Smooth muscle cell (in vitro differentiated cells): Measurements from ENCODE around the gene IL24. TPM values are rescaled to one million over a fixed set of nuclear protein-coding genes. Genes with fewer than 3 reads are reported as not detected.

Experiments
- DNase-seq: peaks from one replicate; lab custom pipeline; 2025; ENCODE audit not compliant: unreplicated experiment; lab: John Stamatoyannopoulos, UW
- H2AFZ ChIP-seq: fragments of 200-600 bp; sonication (generic); 2 replicates; pipeline ENCODE4 v1.6.0; 2016; ENCODE audit warnings: antibody characterized with exemption, low read depth, mild to moderate bottlenecking
- H3F3A ChIP-seq: fragments of 200-600 bp; sonication (generic); 2 replicates; pipeline ENCODE4 v1.6.0; 2017; ENCODE audit warnings: antibody characterized with exemption, low read depth
- H3K27ac ChIP-seq: fragments of 200-600 bp; sonication (generic); 2 replicates; pipeline ENCODE4 v1.5.1; 2016; ENCODE audit warnings: low read depth, mild to moderate bottlenecking
- H3K27me3 ChIP-seq: fragments of 200-600 bp; sonication (generic); 2 replicates; pipeline ENCODE4 v1.6.1; 2016; ENCODE audit warnings: low read depth, mild to moderate bottlenecking
- H3K36me3 ChIP-seq: fragments of 200-600 bp; sonication (generic); 2 replicates; pipeline ENCODE4 v1.5.1; 2016; ENCODE audit warnings: low read depth
- H3K4me1 ChIP-seq: fragments of 200-600 bp; sonication (generic); 2 replicates; pipeline ENCODE4 v1.5.1; 2016; ENCODE audit warnings: low read depth
- H3K4me2 ChIP-seq: fragments of 200-600 bp; sonication (generic); 2 replicates; pipeline ENCODE4 v1.6.0; 2016; ENCODE audit warnings: mild to moderate bottlenecking
- H3K4me3 ChIP-seq: fragments of 200-600 bp; sonication (generic); 2 replicates; pipeline ENCODE4 v1.5.1; 2016; ENCODE audit warnings: mild to moderate bottlenecking
- H3K79me2 ChIP-seq: fragments of 200-600 bp; sonication (generic); 2 replicates; pipeline ENCODE4 v1.6.0; 2016; ENCODE audit warnings: low read depth, mild to moderate bottlenecking
- H3K9ac ChIP-seq: fragments of 200-600 bp; sonication (generic); 2 replicates; pipeline ENCODE4 v1.6.0; 2016; ENCODE audit warnings: low read depth
- H3K9me3 ChIP-seq: fragments of 200-600 bp; sonication (generic); replicated peaks from 2 replicates; pipeline ENCODE4 v1.5.1; 2016; ENCODE audit warnings: low read depth
- H4K20me1 ChIP-seq: fragments of 200-600 bp; sonication (generic); 2 replicates; pipeline ENCODE4 v1.6.0; 2016; ENCODE audit warnings: low read depth
- CTCF ChIP-seq: fragments of 200-600 bp; sonication (generic); IDR thresholded peaks from 2 replicates; pipeline ENCODE4 v1.5.1; 2017; ENCODE audit warnings: borderline replicate concordance, mild to moderate bottlenecking, antibody characterized with exemption; ENCODE audit not compliant: insufficient read depth, poor library complexity, severe bottlenecking
- WGBS: methylation state at CpG from one replicate; pipeline ENCODE4 v1.1.7; 2016; ENCODE audit warnings: low lambda C conversion rate; 5-methylcytosine and 5-hydroxymethylcytosine counted together
- polyA plus RNA-seq: library from polyadenylated mRNA; unstranded; fragments of >200 nt; fragmentation: Nextera tagmentation; extraction: Ambion mirVana; gene quantifications from 2 replicates; pipeline ENCODE4 v1.2.1, GENCODE V29; 2016
- total RNA-seq: library from RNA; depleted of rRNA; stranded (reverse); fragments of >200 nt; gene quantifications from 2 replicates; pipeline ENCODE4 v1.2.3, GENCODE V29; 2014

IL24 gene
- total and polyA plus RNA-seq, 2 experiments from 2014 or later = 1.5 to 1.9 TPM

- no peak for DNase-seq
- WGBS = 85% methylated on average over 8 of the region's 8 CpGs
- H3F3A ChIP-seq = no peaks in the 10 kb centered on the region
These were observed 18.9 kb downstream of the IL24 start for GRCh38 chr1:206916000-206916709.

GRCh38 chr1:206918076-206918475 lies 20.8 kb downstream of the IL24 start:
- no peak overlapping the region for H3K9ac ChIP-seq
- DNase-seq = no peak
- H3K79me2 ChIP-seq = no peaks in the 10 kb centered on the region
- no peaks in the 10 kb centered on the region for H3K36me3 ChIP-seq
- no peak for TF ChIP-seq CTCF
- H2AFZ ChIP-seq = no peak overlapping the region
- H3K4me1 ChIP-seq = no peaks in the 10 kb centered on the region
- H4K20me1 ChIP-seq = no peaks in the 10 kb centered on the region
- H3K27ac ChIP-seq = no peak overlapping the region
- 88% methylated on average over 3 of the region's 3 CpGs for WGBS
- no peak overlapping the region for H3K4me3 ChIP-seq
- H3K9me3 ChIP-seq = no peaks in the 10 kb centered on the region
- peaks cover 46% of the 10 kb centered on the region for H3K27me3 ChIP-seq
- H3K4me2 ChIP-seq = no peak overlapping the region
- no peaks in the 10 kb centered on the region for H3F3A ChIP-seq

More at GRCh38 chr1:206916000-206916709, 18.9 kb downstream of the IL24 start:
- Histone ChIP-seq H3K9me3 (no peaks in the 10 kb centered on the region), H3K4me2 (no peak overlapping the region), H3K4me3 (no peak overlapping the region), H2AFZ (no peak overlapping the region), H4K20me1 (no peaks in the 10 kb centered on the region), H3K27me3 (peaks cover 51% of the 10 kb centered on the region), H3K79me2 (no peaks in the 10 kb centered on the region), H3K27ac (no peak overlapping the region), H3K4me1 (no peaks in the 10 kb centered on the region), H3K36me3 (no peaks in the 10 kb centered on the region), H3K9ac (no peak overlapping the region)
- no peak for TF ChIP-seq CTCF

GRCh38 chr1:206921772-206922265 lies 24.6 kb downstream of the IL24 start, which contains the start of gene FCMR:
Gene FCMR (minus strand): TSS chr1:206921941. CDS start chr1:206921854, 87 bp downstream.
- Histone ChIP-seq H3K9me3 (no peaks in the 10 kb centered on the region), H3K79me2 (no peaks in the 10 kb centered on the region), H4K20me1 (no peaks in the 10 kb centered on the region), H2AFZ (no peak within 1 kb of the TSS), H3K36me3 (no peaks in the 10 kb centered on the region), H3F3A (no peaks in the 10 kb centered on the region), H3K4me2 (no peak within 1 kb of the TSS), H3K9ac (no peak within 1 kb of the TSS), H3K4me1 (no peaks in the 10 kb centered on the region), H3K27me3 (peaks cover 11% of the 10 kb centered on the region), H3K4me3 (no peak within 1 kb of the TSS), H3K27ac (no peak within 1 kb of the TSS)
- WGBS = 83% methylated on average over 7 of the region's 7 CpGs
- DNase-seq = no peak
- TF ChIP-seq CTCF = no peak
